Small intestine (tissue), 7 donors: ENCODE results near the gene SEMA3E. TPM values are rescaled to one million over a fixed set of nuclear protein-coding genes. Genes with fewer than 3 reads are reported as not detected.

Experiments
- DNase-seq, 2 donors: peaks; one replicate each; pipeline versions ENCODE4 v3.0.0 to v3.0.0-alpha.2; 2013
- FAIRE-seq: peaks from 2 replicates; lab custom pipeline; 2012; peaks lifted over from hg19 to GRCh38; lab: Jason Lieb, UNC
- H3K27ac ChIP-seq, 3 donors: one replicate each; pipeline ENCODE4 v1.5.1; 2013; ENCODE audit warnings: low read length in 2 of 3, mild to moderate bottlenecking in 2 of 3, control low read depth in 1 of 3, inconsistent platforms in 1 of 3, low read depth in 1 of 3, moderate library complexity in 1 of 3
- H3K27me3 ChIP-seq, 3 donors: one replicate each; pipeline ENCODE4 v1.6.1; 2013; ENCODE audit warnings: low read length in 3 of 3, inconsistent platforms in 1 of 3; ENCODE audit not compliant: control insufficient read depth in 3 of 3, insufficient read depth in 3 of 3
- H3K36me3 ChIP-seq, 3 donors: one replicate each; pipeline ENCODE4 v1.6.1; 2013; ENCODE audit warnings: low read length in 3 of 3, inconsistent platforms in 1 of 3, low read depth in 1 of 3, mild to moderate bottlenecking in 1 of 3, moderate library complexity in 1 of 3; ENCODE audit not compliant: control insufficient read depth in 3 of 3, insufficient read depth in 2 of 3
- H3K4me1 ChIP-seq, 3 donors: one replicate each; pipeline ENCODE4 v1.6.1; 2013; ENCODE audit warnings: low read length in 2 of 3, inconsistent platforms in 1 of 3, low read depth in 1 of 3, mild to moderate bottlenecking in 1 of 3, moderate library complexity in 1 of 3; ENCODE audit not compliant: control insufficient read depth in 3 of 3, insufficient read depth in 2 of 3
- H3K4me3 ChIP-seq, 3 donors: one replicate each; pipeline ENCODE4 v1.5.1; 2013; ENCODE audit warnings: low read length in 3 of 3, control low read depth in 1 of 3, inconsistent platforms in 1 of 3, low read depth in 1 of 3, mild to moderate bottlenecking in 1 of 3, moderate library complexity in 1 of 3
- H3K9me3 ChIP-seq, 2 donors: one replicate each; pipeline ENCODE4 v1.6.1; 2013; ENCODE audit warnings: low read depth in 1 of 2, low read length in 1 of 2; ENCODE audit not compliant: control insufficient read depth in 2 of 2, insufficient read depth in 1 of 2
- WGBS, 3 donors: extraction: QIAGEN DNeasy Blood & Tissue Kit; methylation state at CpG; one replicate each; pipeline ENCODE4 v1.1.7; 2013; 5-methylcytosine and 5-hydroxymethylcytosine counted together
- polyA plus RNA-seq, 4 donors: library from polyadenylated mRNA; stranded (reverse) in 3 of 4; unstranded in 1 of 4; fragments of 200-250 nt in 3 of 4; fragments of 120-200 nt in 1 of 4; gene quantifications; one replicate each; pipeline versions ENCODE4 v1.2.1 to v1.2.3, GENCODE V29; 2013
- donor health status: healthy with polysubstance abuse.
- donor health status: control.
- donor health status: control.
- donor health status: Bipolar disorder and iron deficiency.
- donor health status: healthy.

The SEMA3E gene
- polyA plus RNA-seq, 4 donors: under 0.01 to 1.2 (median 0.10) TPM; not detected in 1

GRCh38 chr7:83484826-83485225 lies 164.1 kb downstream of the SEMA3E start:
- H3K9me3 ChIP-seq: no peaks in the 10 kb centered on the region
- WGBS, 3 donors: 64 to 71% (median 69%) methylated on average over 1 of the region's 1 CpG
- H3K36me3 ChIP-seq: no peaks in the 10 kb centered on the region
- no peaks in the 10 kb centered on the region for H3K4me1 ChIP-seq
- H3K27ac ChIP-seq: no peak overlapping the region
- no peaks in the 10 kb centered on the region for H3K27me3 ChIP-seq
- DNase-seq: no peak
- no peak overlapping the region for H3K4me3 ChIP-seq
- FAIRE-seq: no peak

- Histone ChIP-seq H3K27me3 (no peaks in the 10 kb centered on the region), H3K4me1 (no peaks in the 10 kb centered on the region), H3K36me3 (no peaks in the 10 kb centered on the region), H3K4me3 (no peak overlapping the region), H3K27ac (no peak overlapping the region), H3K9me3 (no peaks in the 10 kb centered on the region)
- DNase-seq: no peak
- WGBS, 3 donors: 29 to 64% (median 46%) methylated on average over 1 of the region's 1 CpG
- no peak for FAIRE-seq
Measured at GRCh38 chr7:83484266-83484665, 164.7 kb downstream of the SEMA3E start.

- H3K27ac ChIP-seq: no peak overlapping the region
- H3K4me3 ChIP-seq: no peak overlapping the region
- H3K36me3 ChIP-seq: no peaks in the 10 kb centered on the region
- DNase-seq: no peak
- no peak for FAIRE-seq
- no peaks in the 10 kb centered on the region for H3K27me3 ChIP-seq
- H3K9me3 ChIP-seq: no peaks in the 10 kb centered on the region
- no peaks in the 10 kb centered on the region for H3K4me1 ChIP-seq
- WGBS, 3 donors: 50 to 70% (median 63%) methylated on average over 1 of the region's 1 CpG
Measured at GRCh38 chr7:83478616-83479015, 170.3 kb downstream of the SEMA3E start.

- DNase-seq (no peak), FAIRE-seq (no peak)
- 57 to 70% (median 61%) methylated on average over 4 of the region's 4 CpGs for WGBS, 3 donors
- H3K27me3 ChIP-seq: no peaks in the 10 kb centered on the region
- H3K4me1 ChIP-seq: no peaks in the 10 kb centered on the region
- no peak overlapping the region for H3K4me3 ChIP-seq
- H3K27ac ChIP-seq: no peak overlapping the region
- H3K36me3 ChIP-seq: no peaks in the 10 kb centered on the region
- no peaks in the 10 kb centered on the region for H3K9me3 ChIP-seq
Measured at GRCh38 chr7:83476511-83477050, 172.4 kb downstream of the SEMA3E start.

GRCh38 chr7:83475420-83475819 lies 173.5 kb downstream of the SEMA3E start:
- Histone ChIP-seq H3K9me3 (no peaks in the 10 kb centered on the region), H3K27me3 (no peaks in the 10 kb centered on the region), H3K36me3 (no peaks in the 10 kb centered on the region), H3K27ac (no peak overlapping the region), H3K4me3 (no peak overlapping the region), H3K4me1 (no peaks in the 10 kb centered on the region)
- DNase-seq: no peak
- no peak for FAIRE-seq
- WGBS, 3 donors: 54 to 79% (median 69%) methylated on average over 6 of the region's 6 CpGs

- FAIRE-seq: no peak
Measured at GRCh38 chr7:83472376-83472775, 176.6 kb downstream of the SEMA3E start.

GRCh38 chr7:83469491-83469890 lies 179.4 kb downstream of the SEMA3E start:
- Histone ChIP-seq H3K4me3 (no peak overlapping the region), H3K27me3 (no peaks in the 10 kb centered on the region), H3K4me1 (no peaks in the 10 kb centered on the region), H3K9me3 (no peaks in the 10 kb centered on the region), H3K36me3 (no peaks in the 10 kb centered on the region), H3K27ac (no peak overlapping the region)
- 93 to 96% (median 95%) methylated on average over 3 of the region's 3 CpGs for WGBS, 3 donors
- no peak for FAIRE-seq
- no peak for DNase-seq

More at GRCh38 chr7:83472376-83472775, 176.6 kb downstream of the SEMA3E start:
- H3K4me1 ChIP-seq: no peaks in the 10 kb centered on the region
- H3K36me3 ChIP-seq: no peaks in the 10 kb centered on the region
- WGBS, 3 donors: 84 to 89% (median 87%) methylated on average over 2 of the region's 2 CpGs
- no peak overlapping the region for H3K27ac ChIP-seq
- H3K9me3 ChIP-seq: no peaks in the 10 kb centered on the region
- H3K27me3 ChIP-seq: no peaks in the 10 kb centered on the region
- no peak overlapping the region for H3K4me3 ChIP-seq
- no peak for DNase-seq

GRCh38 chr7:83469076-83469475 lies 179.9 kb downstream of the SEMA3E start:
- Histone ChIP-seq H3K27me3 (no peaks in the 10 kb centered on the region), H3K36me3 (no peaks in the 10 kb centered on the region), H3K9me3 (no peaks in the 10 kb centered on the region), H3K4me3 (no peak overlapping the region), H3K4me1 (no peaks in the 10 kb centered on the region), H3K27ac (no peak overlapping the region)
- 46 to 64% (median 61%) methylated on average over 2 of the region's 2 CpGs for WGBS, 3 donors
- DNase-seq (no peak), FAIRE-seq (no peak)

- DNase-seq (peak; percentile 13 to 31), FAIRE-seq (no peak)
- H3K4me3 ChIP-seq: no peak overlapping the region
- no peaks in the 10 kb centered on the region for H3K9me3 ChIP-seq
- H3K4me1 ChIP-seq: no peaks in the 10 kb centered on the region
- H3K36me3 ChIP-seq: no peaks in the 10 kb centered on the region
- no peaks in the 10 kb centered on the region for H3K27me3 ChIP-seq
- H3K27ac ChIP-seq: no peak overlapping the region
- 22 to 33% (median 30%) methylated on average over 2 of the region's 2 CpGs for WGBS, 3 donors
Measured at GRCh38 chr7:83468251-83468739, 180.6 kb downstream of the SEMA3E start.
